B cell (primary cell): Measurements from ENCODE around the gene HOXD1.

ENCODE experiments used
- EZH2 ChIP-seq: IDR thresholded peaks from 2 replicates; pipeline ENCODE4 v1.6.1; 2012; ENCODE audit warnings: borderline replicate concordance, low read depth, mild to moderate bottlenecking, moderate library complexity, low read length; ENCODE audit not compliant: insufficient read depth, poor library complexity, severe bottlenecking
- TF ChIP-seq, protein P1 (sequence below): fragments of 200-600 bp; IDR thresholded peaks from one replicate; pipeline ENCODE4 v1.8.0; 2022; ENCODE audit warnings: antibody characterized with exemption, mild to moderate bottlenecking

DNA sequence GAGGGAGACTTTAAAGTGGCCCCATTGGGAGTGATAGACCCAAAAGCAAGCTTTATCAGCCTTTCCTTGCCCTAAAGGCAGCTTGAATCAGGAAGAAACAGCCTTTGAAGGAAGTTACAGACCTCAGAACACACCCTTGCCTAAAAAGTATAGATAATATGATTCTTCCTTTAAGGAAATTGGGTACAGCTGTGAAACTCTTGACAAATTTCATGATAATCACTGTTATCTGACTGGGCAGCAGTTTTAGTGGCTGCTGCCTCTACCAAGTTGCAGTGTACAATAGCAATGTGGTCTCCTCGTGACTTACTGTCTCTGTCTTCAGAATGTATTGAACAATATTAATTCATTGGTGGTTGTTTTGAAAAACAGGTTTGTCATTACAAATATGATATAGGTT is 16.7 kb downstream of the HOXD1 start:
- TF ChIP-seq, protein P1, sequence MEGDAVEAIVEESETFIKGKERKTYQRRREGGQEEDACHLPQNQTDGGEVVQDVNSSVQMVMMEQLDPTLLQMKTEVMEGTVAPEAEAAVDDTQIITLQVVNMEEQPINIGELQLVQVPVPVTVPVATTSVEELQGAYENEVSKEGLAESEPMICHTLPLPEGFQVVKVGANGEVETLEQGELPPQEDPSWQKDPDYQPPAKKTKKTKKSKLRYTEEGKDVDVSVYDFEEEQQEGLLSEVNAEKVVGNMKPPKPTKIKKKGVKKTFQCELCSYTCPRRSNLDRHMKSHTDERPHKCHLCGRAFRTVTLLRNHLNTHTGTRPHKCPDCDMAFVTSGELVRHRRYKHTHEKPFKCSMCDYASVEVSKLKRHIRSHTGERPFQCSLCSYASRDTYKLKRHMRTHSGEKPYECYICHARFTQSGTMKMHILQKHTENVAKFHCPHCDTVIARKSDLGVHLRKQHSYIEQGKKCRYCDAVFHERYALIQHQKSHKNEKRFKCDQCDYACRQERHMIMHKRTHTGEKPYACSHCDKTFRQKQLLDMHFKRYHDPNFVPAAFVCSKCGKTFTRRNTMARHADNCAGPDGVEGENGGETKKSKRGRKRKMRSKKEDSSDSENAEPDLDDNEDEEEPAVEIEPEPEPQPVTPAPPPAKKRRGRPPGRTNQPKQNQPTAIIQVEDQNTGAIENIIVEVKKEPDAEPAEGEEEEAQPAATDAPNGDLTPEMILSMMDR: no peak
- no peak for TF ChIP-seq EZH2
